ENCODE results near the gene STK11IP. TPM values are rescaled to one million over a fixed set of nuclear protein-coding genes. Genes with fewer than 3 reads are reported as not detected.

The STK11IP gene
- total and polyA plus RNA-seq, 10 of the 15 experiments (the other 5 are each of a cell fraction or from before 2014, with no cell fraction given), result 0.42 to 24.0 (median 11.4) TPM

- Histone ChIP-seq H2AFZ (ENCODE audit: control insufficient read depth, low read depth, low read length) (no peak overlapping the region), H3K9ac (ENCODE audit: control insufficient read depth, insufficient read depth, low read length) (no peak overlapping the region), H3K36me3 (ENCODE audit: control insufficient read depth in 2 of 2, insufficient read depth in 2 of 2, low read length in 1 of 2) (no peaks in the 10 kb centered on the region), H3K4me3 (no peak overlapping the region), H3K27ac (ENCODE audit: control insufficient read depth, insufficient read depth) (no peak overlapping the region), H3K27me3 (replicated peaks in 1 of 2; ENCODE audit: control insufficient read depth in 2 of 2, insufficient read depth in 2 of 2, low read length in 1 of 2) (peaks cover 4 to 6% of the 10 kb centered on the region in 2 experiments), H3K4me1 (ENCODE audit: control insufficient read depth, insufficient read depth, low read length) (no peaks in the 10 kb centered on the region), H3K4me2 (ENCODE audit: control insufficient read depth, insufficient read depth) (no peak overlapping the region), H3K9me3 (replicated peaks; ENCODE audit: control insufficient read depth, insufficient read depth, low read length) (no peaks in the 10 kb centered on the region; the same call in 2 of the 3 replicates), H4K20me1 (ENCODE audit: control insufficient read depth, insufficient read depth) (no peaks in the 10 kb centered on the region; the same call in 1 of the 2 replicates), H3K79me2 (ENCODE audit: control insufficient read depth, insufficient read depth, low read length) (no peaks in the 10 kb centered on the region)
- FAIRE-seq (no peak), DNase-seq (ENCODE audit: low read depth, low spot score) (no peak), ATAC-seq (no peak)
- TF ChIP-seq MTA2 (IDR thresholded peaks at IDR 0.05; ENCODE audit: low read depth), result no peak
- no peak for TF ChIP-seq ATF7 (IDR thresholded peaks at IDR 0.05; ENCODE audit: low read depth)
- TF ChIP-seq ZNF384 (IDR thresholded peaks at IDR 0.05; ENCODE audit: borderline replicate concordance, low read depth, low read length), result no peak
- SMC1A ChIA-PET (ENCODE audit: uncharacterized antibody, unreplicated experiment), result interaction anchor here (1.1 kb wide), 1 partner anchor 11 kb away, joined by 3 read pairs; no protein-coding TSS in a partner anchor
- intact Hi-C loops (cut with micrococcal nuclease; ENCODE audit: unreplicated experiment) (loop anchor here (10.0 kb wide), 1 partner anchor 156 kb away; no protein-coding TSS in a partner anchor), in situ Hi-C loops (cut with MboI) (no loop called here)
- POLR2A ChIA-PET, result no interaction called here
- RAD21 ChIA-PET (ENCODE audit: unreplicated experiment), result no interaction called here
- 38% methylated on average over 13 of the region's 17 CpGs for WGBS (ENCODE audit: insufficient coverage, insufficient replicate concordance, low lambda C conversion rate, missing lambda C conversion rate)
- BruUV-seq (replicated peaks), result no TSS peak
- CTCF ChIA-PET, result interaction anchor here (2.5 kb wide), 1 partner anchor 11 kb away, joined by 9 read pairs; no protein-coding TSS in a partner anchor
Observed at GRCh38 chr2:219630770-219631405, 33.2 kb downstream of the STK11IP start.

- no peak for FAIRE-seq
- no peak overlapping the region for H2AFZ ChIP-seq (ENCODE audit: control insufficient read depth, low read depth, low read length)
- H4K20me1 ChIP-seq (ENCODE audit: control insufficient read depth, insufficient read depth), result no peaks in the 10 kb centered on the region; the same call in 1 of the 2 replicates
- SMC1A ChIA-PET (ENCODE audit: uncharacterized antibody, unreplicated experiment), result no interaction called here
- BruUV-seq (replicated peaks), result no TSS peak
- no peak overlapping the region for H3K9ac ChIP-seq (ENCODE audit: control insufficient read depth, insufficient read depth, low read length)
- intact Hi-C loops (cut with micrococcal nuclease; ENCODE audit: unreplicated experiment), result loop anchor here (10.0 kb wide), 1 partner anchor 157 kb away; no protein-coding TSS in a partner anchor
- RAD21 ChIA-PET (ENCODE audit: unreplicated experiment), result no interaction called here
- POLR2A ChIA-PET, result no interaction called here
- H3K4me1 ChIP-seq (ENCODE audit: control insufficient read depth, insufficient read depth, low read length), result no peaks in the 10 kb centered on the region
- H3K27ac ChIP-seq (ENCODE audit: control insufficient read depth, insufficient read depth), result no peak overlapping the region
- no peak overlapping the region for H3K4me3 ChIP-seq
- ATAC-seq, result no peak
- no peak overlapping the region for H3K4me2 ChIP-seq (ENCODE audit: control insufficient read depth, insufficient read depth)
- 25% methylated on average over 9 of the region's 9 CpGs for WGBS (ENCODE audit: insufficient coverage, insufficient replicate concordance, low lambda C conversion rate, missing lambda C conversion rate)
- no peaks in the 10 kb centered on the region for H3K79me2 ChIP-seq (ENCODE audit: control insufficient read depth, insufficient read depth, low read length)
- no peaks in the 10 kb centered on the region for H3K36me3 ChIP-seq (ENCODE audit: control insufficient read depth in 2 of 2, insufficient read depth in 2 of 2, low read length in 1 of 2)
- CTCF ChIA-PET, result interaction anchor here (1.6 to 2.5 kb wide), 2 partner anchors 10 to 89 kb away, joined by 3 to 9 read pairs; no protein-coding TSS in a partner anchor
- no peaks in the 10 kb centered on the region; the same call in 2 of the 3 replicates for H3K9me3 ChIP-seq (replicated peaks; ENCODE audit: control insufficient read depth, insufficient read depth, low read length)
- peaks cover 2 to 6% of the 10 kb centered on the region in 2 experiments for H3K27me3 ChIP-seq (replicated peaks in 1 of 2; ENCODE audit: control insufficient read depth in 2 of 2, insufficient read depth in 2 of 2, low read length in 1 of 2)
- no peak for DNase-seq (ENCODE audit: low read depth, low spot score)
- in situ Hi-C loops (cut with MboI), result no loop called here
- no peak for TF ChIP-seq ZSCAN29 (IDR thresholded peaks at IDR 0.05)
- no peak for TF ChIP-seq ZNF274 (IDR thresholded peaks at IDR 0.05; ENCODE audit: insufficient read depth, insufficient read length)
- no peak for TF ChIP-seq ATF2 (IDR thresholded peaks at IDR 0.05; ENCODE audit: low read length)
- no peak for TF ChIP-seq SPI1 (IDR thresholded peaks at IDR 0.05; ENCODE audit: borderline replicate concordance, insufficient read depth, low read depth, low read length)
- TF ChIP-seq ZNF207 (IDR thresholded peaks at IDR 0.05; ENCODE audit: borderline replicate concordance), result no peak
- TF ChIP-seq CEBPZ (IDR thresholded peaks at IDR 0.05; ENCODE audit: low read depth, low read length), result no peak
- TF ChIP-seq FOXK2 (IDR thresholded peaks at IDR 0.05), result no peak
- no peak for TF ChIP-seq SIN3A (IDR thresholded peaks at IDR 0.05; ENCODE audit: low read depth, low read length)
- no peak for TF ChIP-seq NR2F1 (conservative IDR thresholded peaks at IDR 0.05)
- TF ChIP-seq POU2F2 (IDR thresholded peaks at IDR 0.05; ENCODE audit: borderline replicate concordance, low read depth, low read length), result no peak
Observed at GRCh38 chr2:219631406-219631891, 33.8 kb downstream of the STK11IP start.
